GM20431 (cell line): ENCODE data around the gene CCNI.
"Not testable (repeated sequence)": the region's sequence is repeated elsewhere in the genome, so short reads cannot be mapped to it uniquely, and the experiment has no call there.

Experiments used
- in situ Hi-C: fragments of 300-500 bp; cut with MseI, MboI; formaldehyde crosslinking; loops from one replicate; pipeline ENCODE4 v1.15.0; 2020; ENCODE audit warnings: low sequenced_read_pairs; ENCODE audit not compliant: unreplicated experiment

CCNI gene, protein sequence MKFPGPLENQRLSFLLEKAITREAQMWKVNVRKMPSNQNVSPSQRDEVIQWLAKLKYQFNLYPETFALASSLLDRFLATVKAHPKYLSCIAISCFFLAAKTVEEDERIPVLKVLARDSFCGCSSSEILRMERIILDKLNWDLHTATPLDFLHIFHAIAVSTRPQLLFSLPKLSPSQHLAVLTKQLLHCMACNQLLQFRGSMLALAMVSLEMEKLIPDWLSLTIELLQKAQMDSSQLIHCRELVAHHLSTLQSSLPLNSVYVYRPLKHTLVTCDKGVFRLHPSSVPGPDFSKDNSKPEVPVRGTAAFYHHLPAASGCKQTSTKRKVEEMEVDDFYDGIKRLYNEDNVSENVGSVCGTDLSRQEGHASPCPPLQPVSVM

DNA sequence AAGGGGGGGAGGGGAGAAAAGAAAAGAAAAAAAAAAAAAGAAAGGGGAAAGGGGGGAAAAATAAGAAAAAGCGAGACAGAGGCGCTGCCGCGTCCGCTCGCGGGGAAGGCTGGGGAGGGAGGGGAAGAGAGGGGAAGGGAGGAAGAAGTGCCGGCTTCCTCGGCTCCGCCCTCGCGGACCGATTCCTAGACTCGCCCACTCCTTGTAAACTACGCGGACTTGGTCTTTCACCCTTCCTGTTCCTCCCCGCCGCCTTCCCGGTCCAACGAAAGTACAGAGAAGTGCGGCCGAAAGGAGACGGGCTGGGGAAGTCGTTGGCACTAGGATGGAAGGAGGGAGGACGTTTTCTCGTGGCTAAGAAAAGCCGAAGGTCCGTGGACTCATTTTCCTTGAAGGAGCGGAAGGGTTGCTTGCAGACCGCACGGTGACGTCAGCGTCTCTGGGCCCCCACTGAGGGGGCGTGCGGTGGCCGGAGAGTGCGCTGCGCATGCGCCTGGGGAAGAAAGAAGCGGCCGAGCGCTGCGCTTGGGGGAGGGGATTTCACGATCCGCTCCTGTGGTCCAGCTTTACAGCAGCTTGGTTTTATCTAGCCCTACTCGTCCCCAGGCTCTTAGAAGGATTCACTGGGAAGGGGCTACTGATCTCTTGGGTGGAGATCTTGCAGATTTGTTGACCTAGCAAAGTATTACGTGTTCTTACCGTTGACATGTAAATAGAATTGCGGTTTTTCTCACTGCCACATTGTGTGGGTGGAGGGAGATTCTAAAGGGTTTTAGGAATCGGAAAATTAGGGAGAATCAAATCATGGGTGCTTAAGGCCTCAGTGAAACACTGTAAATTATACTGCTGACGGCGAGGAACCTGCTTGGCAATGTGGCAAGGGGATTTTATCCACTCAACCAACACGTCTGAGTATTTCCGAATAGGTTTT is at the start of gene CCNI:
Gene CCNI (minus strand): TSS at position 121 of the 931 bp plus-strand sequence. CDS start 9,627 bp downstream, outside the sequence.
- in situ Hi-C loops, result no loop called here

DNA sequence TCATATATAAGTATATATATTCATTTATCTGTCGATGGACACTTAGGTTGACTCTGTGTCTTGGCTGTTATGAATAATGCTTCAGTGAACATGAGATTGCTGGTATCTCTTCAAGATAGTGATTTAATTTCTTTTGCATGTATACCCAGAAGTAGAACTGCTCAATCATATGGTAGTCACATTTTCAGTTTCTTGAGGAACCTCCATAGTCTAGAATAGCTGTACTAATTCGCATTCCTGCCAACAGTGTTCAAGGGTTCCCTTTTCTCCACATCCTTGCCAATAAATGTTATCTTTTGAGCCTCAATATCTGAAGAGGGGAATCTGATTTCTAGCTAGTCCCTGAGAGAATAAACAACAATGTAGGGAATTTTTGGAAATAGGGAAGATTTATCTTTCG is 48.8 kb upstream of the CCNI start:
- in situ Hi-C loops, result no loop called here

DNA sequence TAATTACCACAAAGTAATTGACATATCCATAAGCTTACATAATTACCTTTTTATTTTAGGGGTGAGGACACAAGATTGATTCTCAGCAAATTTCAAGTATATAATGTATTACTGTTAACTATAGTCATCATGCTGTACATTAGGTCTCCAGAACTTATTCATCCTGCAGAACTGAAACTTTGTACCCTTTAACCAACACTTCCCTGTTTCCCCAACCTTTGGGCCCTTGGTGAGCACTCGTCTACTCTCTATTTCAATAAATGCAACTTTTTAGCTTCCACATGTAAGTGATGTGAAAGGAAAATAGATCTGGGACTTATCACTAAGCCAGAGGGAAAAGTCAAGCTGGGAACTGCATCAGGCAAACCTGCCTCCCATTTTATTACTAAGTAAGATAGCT is 47.6 kb upstream of the CCNI start:
- in situ Hi-C loops, result no loop called here

DNA sequence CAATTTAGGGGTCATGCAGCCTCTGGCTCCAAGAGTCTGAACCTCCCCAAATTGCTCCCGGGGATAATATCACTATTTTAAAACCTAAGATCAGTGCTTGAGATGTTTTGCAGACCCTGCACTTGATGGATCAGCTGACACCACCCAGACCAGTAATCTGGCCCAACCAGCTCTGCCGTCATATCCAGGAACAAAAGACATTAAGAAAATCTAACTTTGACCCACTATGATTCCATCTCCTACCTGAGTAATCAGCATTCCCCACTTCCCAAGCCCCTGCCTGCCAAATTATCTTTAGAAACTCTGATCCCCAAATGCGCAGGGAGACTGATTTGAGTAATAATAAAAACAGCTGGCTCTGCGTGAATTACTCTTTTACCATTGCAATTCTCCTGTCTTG is 46.9 kb upstream of the CCNI start:
- in situ Hi-C loops, result no loop called here

DNA sequence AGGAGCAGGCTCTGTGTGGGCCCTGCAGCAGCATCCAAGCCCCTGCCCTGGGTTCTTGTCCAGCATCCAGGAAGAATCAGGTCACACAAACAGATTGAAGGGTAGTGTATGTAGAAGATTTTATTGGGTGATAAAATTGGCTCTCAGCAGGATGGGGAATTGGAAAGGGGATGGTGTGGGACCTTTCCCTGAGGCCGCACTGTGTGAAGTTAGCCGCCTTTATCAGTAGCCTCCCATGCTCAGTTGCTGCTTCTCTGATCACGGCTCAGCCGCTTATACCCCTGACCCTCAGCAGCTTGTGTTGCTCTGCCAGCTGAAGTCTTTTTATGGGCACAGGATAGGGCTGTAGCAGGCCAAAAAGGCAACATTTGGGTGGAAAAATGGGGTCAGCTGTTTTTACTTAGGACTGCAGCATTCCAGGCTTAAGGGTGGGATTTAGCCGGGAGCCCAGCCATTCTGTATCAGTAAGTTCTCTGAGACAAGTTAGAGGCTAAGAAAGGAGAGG is 46.0 kb upstream of the CCNI start:
- in situ Hi-C loops, result no loop called here

DNA sequence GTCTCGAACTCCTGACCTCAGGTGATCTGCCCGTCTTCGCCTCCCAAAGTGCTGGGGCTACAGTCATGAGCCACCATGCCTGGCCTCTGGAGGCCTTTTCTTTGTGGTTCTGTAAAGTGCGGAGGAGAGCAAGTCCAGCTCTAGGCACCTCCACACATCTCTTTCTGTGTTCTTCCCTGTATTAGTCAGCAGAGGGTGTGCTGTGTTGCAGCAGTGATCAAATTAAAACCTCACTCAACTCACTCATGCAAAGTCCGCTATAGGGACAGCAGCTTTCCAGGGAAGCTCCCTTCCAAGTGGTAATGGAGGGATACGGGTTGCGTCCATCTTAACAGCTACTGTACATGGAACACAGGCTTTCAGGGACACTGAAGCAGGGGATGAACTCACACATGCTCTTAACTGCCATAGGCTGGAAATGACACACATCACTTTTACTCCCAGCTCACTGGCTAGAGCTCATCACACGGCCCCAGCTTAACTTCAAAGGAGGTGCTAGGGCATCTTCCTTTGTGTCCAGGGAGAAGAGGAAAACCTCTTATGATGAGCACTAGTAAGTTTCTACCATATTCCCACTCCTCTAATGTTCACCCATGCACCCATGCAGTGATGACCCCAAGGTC is 45.2 kb upstream of the CCNI start:
- in situ Hi-C loops, result no loop called here

DNA sequence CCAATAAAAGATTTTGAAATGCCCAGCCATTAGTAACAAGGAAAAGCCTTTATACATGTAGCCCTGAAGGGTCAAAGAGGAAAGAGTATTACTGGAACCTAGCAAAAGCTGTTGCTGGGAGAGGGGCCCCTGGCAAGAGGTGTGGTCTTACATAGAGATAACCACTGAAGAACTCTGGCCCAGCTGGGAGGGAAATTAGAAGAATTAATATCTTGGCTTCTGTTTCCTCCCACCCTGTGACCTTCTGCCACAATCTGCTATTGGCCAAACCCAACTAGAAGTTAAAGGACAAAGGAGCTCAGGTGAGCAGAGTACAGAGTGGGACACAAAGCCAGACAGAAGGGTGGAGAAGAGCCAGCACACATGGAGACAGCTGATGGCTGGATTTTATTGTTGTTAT is 41.9 kb upstream of the CCNI start:
- in situ Hi-C loops, result no loop called here

DNA sequence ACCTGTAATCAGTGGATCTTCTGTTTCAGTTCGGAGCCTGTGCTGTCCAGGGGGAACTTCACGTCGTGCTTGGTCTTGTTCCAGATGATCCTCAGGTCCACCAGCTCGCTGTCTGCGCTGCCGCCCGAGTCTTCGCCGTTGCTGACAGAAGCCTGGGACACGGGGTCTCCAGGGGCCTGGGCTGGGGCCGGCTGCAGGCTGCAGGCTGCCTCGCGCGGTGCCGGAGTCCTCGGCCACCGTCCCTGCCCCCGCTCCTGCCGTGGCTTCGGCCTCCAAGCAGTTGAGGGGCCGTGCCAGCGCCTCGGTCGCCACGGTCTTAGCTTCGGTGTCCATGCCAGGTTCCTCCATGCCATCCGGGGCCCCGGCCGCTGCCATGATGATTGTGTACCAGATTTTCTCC is 37.3 kb upstream of the CCNI start:
- in situ Hi-C loops, result no loop called here

DNA sequence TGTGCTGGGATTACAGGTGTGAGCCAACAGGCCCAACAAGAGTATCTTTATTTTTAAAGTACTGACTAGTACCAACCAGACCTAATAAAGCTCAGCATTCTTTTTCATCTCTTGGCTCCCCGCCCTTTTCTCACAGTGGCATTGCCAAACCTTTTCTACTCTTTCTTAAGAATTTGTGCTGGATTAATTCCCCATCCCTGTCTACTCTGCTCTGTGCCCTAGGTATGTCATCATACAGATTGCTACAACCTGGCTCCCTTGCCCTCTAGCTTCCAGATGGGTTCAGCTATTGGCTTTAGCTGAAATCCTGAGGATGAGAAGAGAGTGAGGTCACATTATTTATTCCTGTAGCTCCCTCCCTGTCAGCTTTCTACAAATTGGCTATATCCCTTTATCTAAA is 34.9 kb upstream of the CCNI start:
- in situ Hi-C loops, result no loop called here

DNA sequence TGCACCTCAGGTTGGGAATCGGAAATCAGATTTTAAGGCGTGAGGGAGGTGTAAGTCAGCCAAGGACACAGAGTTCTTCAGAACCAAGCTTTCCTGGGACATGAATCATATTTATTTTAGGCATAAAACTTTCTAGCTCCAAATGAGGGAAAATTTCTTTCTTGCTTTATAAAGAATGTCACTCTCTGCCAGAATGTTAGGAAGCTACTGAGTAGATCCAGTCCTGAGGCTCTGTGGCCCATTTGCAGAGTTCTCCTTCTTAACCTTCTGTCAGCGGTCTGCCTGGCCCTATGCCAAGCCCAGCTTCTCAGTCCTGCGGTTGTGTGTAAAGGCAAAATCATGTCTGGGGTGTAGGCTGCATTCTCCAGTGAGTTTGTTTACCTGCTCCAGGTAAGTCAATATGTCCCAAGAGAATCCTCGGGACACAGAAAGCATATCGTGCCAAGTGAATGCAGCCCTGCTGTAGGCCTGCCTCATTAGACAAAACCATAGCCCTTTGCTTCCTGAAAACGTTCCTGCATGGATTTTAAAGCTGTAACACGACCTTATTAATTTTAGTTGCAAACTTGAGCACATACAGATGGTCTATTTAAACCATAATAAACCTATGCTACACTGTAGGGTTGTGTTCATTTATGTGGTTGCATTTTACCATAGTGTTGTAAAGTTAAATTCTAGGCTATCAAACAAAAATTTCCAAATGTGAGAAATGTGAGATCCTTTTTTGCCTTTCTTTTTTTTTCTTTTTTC is 29.2 kb upstream of the CCNI start:
- in situ Hi-C loops, result no loop called here

DNA sequence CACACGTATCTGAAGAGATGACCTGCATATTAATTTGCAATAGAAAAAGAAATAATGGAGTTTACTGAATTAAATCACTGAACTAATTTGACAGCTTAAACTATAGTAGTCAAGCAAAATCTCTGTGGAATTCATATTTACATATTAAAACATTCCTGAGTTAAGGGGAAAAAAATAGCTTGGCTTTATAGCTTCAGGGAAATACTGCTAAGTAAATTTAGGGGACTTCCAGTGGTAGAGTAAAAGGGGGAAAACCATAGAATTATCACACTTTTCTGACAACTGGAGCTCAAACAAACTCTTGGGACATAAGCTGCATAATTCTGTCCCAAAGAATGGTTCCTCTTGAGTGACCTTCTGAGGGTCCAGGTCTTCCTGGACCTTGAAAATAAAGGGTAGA is 28.6 kb upstream of the CCNI start:
- in situ Hi-C loops, result no loop called here

DNA sequence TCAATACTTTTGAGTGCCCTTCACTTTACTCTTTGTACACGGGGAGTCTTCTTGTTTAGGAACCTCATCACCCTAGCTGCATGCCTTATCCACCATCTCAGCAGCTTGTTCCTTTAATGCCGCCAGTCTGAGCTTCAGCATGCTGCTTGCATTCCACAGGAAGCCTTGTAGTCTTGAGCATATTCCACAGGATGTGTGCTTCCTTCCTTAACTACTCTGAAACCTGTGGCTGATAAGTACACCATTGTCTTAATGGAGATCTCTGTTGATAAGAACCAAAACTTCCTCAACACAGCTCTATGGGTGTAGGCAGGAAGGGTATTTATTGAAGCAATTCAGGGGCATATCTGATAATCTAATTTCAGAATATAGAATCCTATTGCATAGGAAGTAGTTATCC is 24.4 kb upstream of the CCNI start:
- in situ Hi-C loops, result no loop called here

DNA sequence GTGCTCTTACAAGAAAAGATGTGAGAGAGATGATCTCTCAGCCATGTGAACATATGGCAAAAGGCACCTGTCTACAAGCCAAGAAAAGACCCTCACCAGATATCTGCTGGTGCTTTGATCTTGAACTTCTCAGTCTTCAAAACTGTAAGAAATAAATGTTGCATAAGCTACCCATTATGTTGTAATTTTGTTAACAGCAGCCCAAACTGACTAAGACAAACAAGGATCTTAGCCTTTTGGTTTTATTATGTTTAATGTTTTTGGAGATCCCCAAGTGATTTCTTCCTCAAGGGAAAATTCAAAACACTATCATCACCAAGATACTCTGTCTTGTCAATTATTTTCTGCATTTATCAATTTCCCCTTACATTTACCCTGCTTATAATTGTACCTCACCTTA is 21.8 kb upstream of the CCNI start:
- in situ Hi-C loops, result loop anchor here (10.0 kb wide), 1 partner anchor 107 kb away; no protein-coding TSS in a partner anchor

DNA sequence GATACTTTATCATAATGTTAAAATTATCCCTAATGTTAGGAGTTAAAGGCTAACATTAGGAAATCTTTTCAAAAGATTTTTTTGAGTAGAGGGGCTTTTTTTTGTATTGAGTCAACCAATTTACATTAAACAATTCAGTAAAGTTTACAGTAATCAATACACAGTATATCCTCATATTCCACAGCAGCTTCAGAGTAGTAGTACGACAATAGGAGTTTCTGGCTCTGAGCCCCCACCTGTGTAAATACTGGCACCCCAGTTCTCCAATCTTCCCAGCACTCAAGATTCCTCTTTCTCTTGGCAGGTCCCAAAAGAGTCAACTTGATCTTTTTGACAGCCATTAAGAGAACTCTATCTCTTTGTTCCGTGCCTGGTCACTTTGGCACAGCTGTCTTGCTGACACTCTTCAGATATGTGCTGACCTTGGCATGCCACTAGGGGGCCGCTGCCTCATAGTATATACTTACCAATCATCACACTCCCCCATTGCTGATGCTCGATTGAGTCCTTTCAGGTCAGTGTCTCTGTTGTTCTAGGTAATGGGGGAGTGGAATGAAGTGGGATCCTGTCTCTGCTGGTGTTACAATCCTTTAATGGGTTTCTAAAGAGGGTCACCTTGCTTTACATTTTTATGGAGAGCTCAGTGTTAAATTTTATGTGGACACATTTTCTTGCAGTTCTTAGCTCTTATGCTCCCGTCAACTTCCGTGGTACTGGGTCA is 19.5 kb upstream of the CCNI start:
- in situ Hi-C loops, result loop anchor here (10.0 kb wide), 1 partner anchor 110 kb away; no protein-coding TSS in a partner anchor

DNA sequence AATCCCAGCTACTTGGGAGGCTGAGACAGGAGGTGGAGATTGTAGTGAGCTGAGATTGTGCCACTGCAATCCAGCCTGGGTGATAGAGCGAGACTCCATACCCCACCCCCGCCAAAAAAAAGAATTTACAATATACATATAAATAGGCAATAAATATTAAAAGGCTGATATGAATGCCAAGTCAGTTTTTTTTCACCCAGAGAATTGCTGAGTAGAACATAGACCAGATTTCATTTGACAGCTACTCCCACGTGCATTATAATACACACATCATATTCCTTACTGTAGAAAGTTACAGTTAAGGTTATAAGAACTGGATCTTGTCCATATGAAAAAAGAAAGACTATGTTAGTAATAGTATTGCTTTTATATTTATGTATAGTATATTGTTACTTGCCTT is 18.7 kb upstream of the CCNI start:
- in situ Hi-C loops, result loop anchor here (10.0 kb wide), 1 partner anchor 110 kb away; no protein-coding TSS in a partner anchor

DNA sequence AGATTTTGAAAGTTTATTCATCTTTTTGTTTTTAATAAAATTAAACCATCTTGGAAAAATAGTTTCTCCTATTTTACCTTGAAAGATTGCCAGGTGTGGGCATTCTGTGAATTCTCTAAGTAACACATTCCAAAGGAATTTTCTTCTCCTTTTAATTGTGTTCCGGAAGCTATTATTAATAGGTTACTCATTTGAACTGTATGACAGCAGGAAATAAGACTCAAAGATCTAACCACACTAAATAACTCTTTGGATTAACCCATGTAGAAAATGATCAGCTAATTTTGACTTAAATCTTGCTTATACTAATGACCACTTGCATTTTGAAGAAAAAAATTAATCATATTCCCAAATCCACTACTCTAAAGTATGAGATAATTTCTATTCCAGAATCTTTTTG is 17.6 kb upstream of the CCNI start:
- in situ Hi-C loops, result loop anchor here (10.0 kb wide), 1 partner anchor 111 kb away; no protein-coding TSS in a partner anchor

DNA sequence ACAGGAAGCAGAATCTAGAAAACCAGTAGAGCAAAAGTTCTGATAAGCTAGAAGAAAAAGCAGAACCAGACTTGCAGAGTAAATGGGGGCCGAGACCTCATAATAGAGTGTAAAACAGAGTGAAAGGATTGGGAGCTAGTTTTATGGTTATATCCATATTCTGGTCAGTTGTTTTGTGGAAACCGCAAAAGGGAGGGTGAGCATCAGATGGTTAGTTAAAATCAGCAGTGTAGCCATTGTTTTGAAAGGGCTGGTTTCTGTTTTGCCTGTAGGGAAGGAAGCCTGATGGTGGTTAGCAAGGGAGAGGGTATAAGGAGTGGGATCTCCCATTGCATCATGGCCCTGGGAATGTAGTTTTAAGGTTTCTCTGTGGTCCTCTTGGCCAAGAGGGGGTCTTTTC is 17.2 kb upstream of the CCNI start:
- in situ Hi-C loops, result loop anchor here (10.0 kb wide), 1 partner anchor 112 kb away; no protein-coding TSS in a partner anchor

DNA sequence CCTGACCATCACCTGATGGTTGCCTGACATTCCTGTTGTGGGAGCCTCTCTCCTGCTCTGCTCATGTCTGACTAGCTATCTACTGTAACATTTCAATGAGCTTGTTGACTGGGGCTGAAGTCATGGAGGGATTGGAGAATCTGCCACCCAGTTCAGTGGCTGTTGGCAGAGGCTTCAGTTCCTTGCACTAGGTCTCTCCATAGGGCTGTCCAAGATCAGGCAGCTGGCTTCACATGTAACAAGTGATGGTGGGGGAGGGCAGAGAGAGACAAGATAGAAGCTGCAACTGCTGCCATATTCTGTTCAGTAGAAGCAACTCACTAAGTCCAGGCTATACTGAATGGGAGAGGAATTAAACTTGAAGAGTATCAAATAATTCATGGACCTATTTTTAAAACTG is 14.1 kb upstream of the CCNI start:
- in situ Hi-C loops, result loop anchor here (10.0 kb wide), 1 partner anchor 115 kb away; no protein-coding TSS in a partner anchor

DNA sequence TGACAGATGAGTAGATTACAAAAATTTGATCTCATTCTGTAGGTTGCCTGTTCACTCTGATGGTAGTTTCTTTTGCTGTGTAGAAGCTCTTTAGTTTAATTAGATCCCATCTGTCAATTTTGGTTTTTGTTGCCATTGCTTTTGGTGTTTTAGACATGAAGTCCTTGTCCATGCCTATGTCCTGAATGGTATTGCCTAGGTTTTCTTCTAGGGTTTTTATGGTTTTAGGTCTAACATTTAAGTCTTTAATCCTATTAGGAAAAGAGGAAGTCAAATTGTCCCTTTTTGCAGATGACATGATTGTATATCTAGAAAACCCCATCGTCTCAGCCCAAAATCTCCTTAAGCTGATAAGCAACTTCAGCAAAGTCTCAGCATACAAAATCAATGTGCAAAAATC is 11.2 kb upstream of the CCNI start:
- in situ Hi-C loops, result not testable (repeated sequence)
